HG03135 (cell line): ENCODE results near the gene CHD2.
A peak's percentile ranks its signal among the peaks of the same experiment; 100 is the strongest.

Experiments used
- ATAC-seq: cut with Tn5 transposase; IDR thresholded peaks from one replicate; pipeline ENCODE4 v1.9.1; 2021; ENCODE audit warnings: mild to moderate bottlenecking, moderate library complexity; ENCODE audit not compliant: unreplicated experiment

Gene CHD2

DNA sequence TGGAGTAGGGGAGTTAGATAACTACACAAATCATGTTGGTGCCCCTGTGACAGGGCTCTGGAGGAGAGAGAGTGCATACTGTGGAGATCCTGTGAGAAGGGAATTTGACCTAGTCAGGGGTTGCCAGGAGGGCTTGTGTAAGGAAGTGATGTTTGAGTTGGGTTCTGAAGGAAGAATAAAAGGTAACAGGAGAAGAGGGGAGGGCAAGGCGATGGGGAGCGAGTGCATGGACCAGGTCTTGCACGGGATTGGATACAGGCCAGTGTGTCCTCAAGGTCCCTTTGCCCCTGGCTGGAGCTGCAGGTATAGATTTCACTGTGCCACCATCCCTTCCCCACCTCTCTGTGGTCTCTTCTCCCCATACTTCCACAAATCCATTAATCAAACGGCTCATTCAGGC, 105.0 kb downstream of the CHD2 start:
- ATAC-seq = no peak

DNA sequence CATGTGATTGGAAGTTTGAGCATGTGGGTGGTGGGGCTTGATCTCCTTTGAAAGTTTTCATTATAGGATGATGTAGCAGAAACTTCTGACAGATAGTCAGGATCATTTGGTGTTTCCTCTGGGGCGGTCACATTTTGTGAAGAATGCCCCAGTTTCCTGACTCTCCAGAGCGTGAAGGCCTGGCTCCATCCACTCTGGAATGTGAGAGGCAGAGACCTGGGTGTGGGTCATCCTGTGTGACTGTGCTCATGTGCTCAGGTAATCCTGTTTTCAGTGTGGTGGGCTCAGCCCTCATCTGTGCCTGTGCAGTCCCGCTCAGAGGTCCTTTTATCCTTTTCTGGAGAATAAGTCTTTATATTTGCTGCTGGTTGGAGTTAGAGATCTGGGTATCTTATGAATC, 107.9 kb downstream of the CHD2 start:
- ATAC-seq = no peak

DNA sequence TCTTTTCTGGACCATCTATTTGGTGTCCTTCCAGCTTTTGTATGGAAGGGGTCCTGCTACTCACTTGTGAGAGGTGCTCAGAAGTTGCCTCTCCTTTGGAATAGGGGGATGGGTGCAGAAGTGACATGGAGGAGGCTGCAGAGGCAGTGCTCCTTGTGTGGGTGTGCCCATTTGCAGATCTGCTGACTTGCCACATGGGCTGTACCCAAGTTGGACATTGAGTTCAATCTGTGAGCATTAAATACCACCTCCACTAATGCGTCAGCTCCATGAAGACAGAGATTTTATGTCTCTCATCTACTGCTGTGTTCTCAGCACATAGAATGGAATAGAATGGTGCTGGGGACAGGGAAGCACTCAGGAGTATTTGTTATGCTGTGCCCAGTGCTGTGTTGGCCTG, 112.7 kb downstream of the CHD2 start:
- ATAC-seq = no peak

DNA sequence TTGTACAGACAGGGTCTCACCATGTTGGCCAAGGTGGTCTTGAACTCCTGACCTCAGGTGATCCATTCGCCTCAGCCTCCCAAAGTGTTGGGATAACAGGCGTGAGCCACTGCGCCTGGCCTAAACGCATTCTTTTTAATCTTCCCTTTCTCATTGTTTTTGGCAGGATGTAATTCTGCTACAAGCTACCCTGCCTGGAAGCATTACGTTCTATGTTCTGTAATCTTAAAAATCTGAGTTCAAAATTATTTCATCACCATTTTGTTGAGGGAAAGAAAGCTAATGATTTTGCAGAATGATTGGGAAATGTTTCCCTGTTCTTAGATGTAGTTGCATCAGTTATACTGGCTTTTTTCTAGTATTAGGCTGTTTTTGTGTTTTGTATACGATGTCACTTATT, 117.4 kb downstream of the CHD2 start:
- ATAC-seq = no peak

DNA sequence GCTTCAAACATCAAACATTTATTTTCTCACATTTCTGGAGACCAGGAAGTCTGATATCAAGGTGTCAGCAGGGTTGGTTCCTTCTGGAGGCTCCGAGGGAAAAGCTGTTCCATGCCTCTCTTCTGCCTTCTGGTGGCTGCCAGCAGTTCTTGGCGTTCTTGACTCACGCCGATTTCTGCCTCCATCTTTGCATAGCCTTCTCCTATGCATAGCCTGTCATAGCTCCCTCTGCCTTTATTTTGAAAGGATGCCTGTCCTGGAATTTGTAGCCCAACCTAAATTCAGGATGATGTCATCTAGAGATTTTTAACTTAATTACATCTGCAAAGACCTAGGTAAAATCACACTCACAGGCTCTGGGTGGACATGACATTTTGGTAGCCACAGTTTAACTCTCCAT, 118.5 kb downstream of the CHD2 start:
- no peak for ATAC-seq

DNA sequence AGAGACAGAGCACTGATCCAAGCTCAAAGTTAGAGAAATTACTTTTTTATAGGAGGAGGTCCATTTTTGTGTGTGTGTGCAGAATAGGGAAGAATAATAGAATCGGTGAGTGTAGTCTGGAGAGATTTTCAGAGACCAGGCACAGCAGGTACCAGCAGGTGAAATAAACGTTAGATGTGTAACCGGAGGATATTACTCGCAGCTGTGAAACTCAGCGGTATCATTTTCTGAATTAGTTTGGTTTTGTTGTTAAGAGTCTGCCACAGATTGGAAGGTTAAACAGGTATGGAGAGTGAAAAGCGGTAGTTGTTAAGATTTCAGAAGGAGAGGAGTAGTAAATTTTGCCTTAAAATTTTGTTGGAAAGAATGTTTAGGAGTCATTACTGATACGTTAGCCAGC, 119.0 kb downstream of the CHD2 start:
- no peak for ATAC-seq

DNA sequence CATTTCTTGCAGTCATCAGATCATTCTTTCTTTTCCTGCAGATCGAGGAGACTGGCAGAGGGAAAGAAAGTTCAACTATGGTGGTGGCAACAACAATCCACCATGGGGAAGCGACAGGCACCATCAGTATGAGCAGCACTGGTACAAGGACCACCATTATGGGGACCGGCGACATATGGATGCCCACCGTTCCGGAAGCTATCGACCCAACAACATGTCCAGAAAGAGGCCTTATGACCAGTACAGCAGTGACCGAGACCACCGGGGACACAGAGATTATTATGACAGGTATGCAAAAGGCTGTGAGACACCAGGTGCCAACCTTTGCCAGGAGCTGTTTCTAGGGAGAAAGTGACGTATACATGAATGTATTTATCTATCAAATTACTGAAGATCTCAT, 119.8 kb downstream of the CHD2 start:
- no peak for ATAC-seq

DNA sequence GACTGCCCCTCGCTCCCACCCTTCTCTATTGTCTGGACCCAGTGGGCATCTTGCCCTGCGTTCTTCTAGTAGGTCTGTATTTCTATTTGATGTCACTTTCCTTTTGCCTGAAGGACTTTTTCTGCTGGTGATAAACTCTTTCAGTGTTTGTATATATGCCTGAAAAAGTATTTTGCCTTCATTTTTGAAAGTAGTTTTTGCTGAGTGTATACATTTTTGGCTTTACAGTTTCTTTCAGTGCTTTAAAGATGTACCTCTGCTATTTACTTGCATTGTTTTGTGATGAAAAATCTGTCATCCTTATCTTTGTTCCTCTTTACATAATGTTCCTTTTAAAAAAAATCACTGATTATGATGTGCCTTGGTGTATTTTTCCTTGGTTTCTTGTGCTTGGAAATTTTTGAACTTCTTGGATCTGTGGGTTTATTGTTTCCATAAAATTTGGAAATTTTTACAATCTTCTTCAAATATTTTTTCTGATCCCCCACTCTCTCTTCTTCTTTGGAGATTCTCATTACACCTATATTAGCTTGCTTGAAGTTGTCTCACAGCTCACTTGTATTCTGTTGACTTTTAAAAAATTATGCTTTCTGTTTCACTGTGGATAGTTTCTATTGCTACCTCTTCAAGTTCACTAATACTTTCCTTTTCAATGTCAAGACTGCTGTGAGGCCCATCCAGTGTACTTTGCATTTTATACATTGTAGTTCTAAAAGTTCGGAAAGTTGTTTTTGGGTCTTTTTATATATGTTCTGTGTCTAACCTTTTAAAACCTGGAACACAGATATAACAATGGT, 121.0 kb downstream of the CHD2 start:
- peak; percentile 64 for ATAC-seq

DNA sequence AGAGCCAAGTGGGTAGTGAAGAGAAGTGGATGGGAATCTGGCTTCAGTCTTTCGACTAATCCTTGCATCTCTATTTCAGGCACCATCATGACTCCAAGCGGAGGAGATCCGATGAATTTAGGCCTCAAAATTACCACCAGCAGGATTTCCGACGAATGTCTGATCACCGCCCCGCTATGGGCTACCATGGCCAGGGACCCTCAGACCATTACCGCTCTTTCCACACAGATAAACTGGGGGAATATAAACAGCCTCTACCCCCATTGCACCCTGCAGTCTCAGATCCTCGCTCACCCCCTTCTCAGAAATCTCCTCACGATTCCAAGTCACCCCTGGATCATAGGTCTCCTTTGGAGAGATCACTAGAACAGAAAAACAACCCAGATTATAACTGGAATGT, 124.2 kb downstream of the CHD2 start:
- no peak for ATAC-seq

DNA sequence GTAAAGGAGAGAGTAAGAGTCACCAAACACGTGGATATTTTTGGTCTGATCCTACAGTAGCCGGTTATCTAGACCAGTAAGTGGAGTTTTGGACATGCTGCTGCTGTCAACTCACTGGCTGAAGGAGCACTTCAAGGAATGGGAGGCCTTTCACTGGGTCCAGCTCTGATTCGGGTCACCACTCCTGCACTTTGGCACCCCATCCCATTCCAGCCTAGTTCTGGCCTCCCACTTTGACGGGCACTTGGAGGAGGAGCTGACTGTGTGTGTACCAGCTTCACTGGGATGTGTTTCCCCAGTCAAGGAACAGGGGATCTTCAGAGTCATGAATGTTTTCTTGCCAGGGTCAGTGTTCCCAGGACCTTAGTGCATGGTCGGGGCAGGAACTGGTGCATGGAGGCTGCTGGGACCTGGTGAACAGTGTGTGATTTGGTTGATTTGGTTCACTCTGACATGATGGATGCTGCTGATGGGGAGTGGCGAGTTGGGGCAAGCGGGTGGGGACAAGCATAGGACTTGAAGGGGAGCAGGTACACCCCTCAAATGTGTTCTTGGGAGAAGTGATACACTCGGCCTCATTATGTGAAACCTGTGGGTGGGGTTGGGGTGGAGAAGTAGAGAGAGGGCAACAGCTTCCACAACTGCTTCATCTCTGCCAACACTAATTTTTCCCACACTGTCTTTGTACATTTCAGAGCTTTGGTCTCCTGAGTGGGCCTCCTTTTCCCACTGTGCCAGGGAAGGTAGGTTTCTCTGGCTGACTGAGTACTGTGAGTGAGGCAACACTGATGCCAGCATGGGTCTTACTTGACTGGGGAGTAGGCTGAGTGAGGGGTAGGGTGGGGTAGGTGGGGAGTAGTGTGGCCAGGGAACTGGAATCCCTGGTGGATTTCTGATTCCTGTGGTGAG, 124.8 kb downstream of the CHD2 start:
- ATAC-seq = no peak

DNA sequence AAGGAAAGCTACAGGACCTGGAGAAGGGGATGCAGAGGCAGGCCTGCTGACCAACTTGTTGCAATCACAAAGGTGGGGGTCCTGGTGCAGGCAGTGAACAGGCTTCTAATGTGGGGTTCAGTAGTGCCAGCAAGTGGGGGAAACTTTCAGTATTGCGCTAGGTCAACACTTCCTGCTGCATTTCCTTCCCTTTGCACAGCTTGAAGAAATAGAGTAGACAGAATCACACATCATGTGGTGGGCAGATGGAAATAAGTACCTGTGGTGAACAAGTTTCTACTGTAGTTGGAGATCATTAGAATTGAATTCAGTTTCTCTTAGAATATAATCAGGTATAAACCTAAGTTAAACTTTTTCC, 125.5 kb downstream of the CHD2 start:
- no peak for ATAC-seq

DNA sequence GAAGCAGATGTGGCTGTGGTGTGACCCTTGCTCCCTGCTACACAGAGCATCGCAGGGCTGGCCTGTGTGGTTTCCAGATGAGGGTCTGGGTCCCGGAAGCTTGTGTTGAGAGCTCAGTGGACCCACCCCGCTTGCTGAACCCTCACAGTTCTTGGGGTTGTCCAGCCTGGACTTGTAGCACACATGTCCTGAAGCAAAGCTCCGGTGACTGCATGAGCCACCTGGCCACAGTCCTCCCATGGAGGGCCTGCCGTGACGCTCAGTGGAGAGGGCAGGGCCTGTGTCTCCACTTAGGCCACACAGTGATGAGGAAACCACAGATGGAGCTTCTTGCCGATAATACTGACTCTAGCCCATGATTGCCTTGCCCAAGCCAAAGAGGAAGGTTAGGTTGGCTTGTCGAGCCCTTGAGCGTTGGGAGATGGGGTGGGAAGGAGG, 126.3 kb downstream of the CHD2 start:
- no peak for ATAC-seq

DNA sequence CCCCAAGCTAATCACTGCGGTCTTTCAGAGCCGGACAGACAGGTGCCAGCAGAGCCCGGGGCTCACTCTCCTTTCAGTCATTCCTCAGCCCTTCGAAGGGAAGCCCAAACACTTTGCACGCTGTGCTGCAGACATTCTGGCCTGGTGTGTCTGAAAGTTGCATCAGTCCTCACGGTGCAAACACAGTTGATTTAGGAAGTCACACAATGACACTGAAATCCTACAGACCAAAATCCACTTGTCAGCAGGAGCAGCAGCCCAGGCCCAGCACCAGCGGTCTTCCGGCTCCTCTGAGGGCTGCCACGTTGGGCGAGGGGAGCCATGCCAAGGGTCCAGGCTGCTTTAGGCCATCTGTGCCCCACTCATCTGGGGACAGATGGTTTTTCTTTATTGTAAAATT, 127.3 kb downstream of the CHD2 start:
- no peak for ATAC-seq

DNA sequence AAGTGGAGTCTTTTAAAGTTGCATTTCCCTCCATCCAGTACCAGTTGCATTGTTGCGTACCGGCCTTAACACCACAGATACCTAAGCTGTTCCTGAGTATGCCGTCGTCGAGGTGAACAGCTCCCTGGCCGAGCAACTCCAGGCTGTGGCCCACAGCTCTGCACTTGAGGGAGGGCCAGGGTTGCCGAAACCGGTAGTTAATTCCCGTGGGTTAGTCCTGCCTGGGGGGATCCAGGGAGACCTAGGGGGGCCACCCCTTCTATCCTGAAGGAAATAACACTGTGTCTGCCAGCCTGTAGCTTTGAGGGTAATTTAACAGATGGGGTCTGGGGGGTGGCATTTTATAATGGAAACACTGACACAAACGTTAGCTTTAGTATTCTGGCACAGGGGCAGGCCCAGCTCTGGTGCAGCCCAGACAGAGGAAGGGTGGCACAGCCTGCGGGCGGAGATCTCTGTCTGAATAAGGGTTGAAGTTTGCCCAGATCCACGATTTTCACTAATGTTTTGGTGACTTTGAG, 128.0 kb downstream of the CHD2 start:
- no peak for ATAC-seq

DNA sequence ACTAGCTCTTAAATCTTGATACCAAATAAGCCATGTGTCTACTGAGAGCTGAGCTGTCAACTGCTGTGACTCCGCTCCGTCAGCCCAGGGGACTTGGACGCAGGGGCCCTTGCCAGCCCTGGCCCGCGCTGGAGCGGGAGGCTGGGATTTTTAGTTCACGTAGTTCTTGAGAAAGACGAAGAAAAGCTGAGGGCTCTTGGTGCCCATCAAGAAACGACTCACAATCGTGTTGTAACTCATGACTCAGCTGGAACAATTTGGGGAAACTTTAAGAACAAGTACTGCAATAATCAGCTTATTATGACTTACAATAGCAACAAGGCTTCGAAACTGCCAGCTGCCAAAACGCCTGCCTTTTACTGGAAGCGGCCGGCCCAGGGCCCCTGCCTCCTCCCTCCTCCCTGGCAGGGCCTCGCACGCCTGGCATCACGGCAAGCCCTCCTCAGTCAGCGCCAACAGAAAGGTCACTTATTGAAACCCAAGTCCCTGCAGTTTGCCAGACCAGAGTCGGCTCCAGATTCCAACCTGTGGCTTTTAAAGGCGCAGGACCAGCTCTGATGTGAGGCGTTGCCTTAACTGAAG, 128.6 kb downstream of the CHD2 start:
- ATAC-seq = no peak

DNA sequence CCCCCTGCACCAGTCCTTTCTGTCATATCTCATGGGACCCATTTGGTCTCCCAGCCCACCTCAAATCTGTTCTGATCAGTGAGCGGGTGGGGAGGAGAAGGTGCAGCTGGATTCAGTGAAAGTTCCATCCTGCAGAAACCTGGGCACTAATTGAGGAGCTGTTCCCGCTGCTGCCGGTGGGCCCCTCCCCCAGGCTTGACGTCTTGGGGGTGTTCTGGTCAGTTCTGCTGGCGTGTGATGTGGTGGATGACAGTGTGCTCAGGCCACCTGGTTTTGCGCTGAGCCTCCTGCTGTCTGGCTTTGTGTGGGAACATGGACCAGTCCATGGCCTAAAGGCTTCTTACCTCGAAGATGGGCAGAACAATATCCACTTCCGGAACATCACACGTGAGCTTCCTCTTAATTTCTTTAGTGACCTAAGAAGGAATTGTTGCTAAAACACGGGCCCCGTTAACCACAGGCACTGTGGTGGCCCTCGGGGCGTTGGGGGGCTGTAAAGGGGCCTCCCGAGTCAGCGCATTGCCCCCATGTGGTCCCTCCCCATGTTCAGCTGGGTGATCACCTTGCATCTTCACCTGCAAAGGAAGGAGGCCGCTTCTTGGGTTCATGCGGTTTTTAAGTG, 129.2 kb downstream of the CHD2 start:
- no peak for ATAC-seq

DNA sequence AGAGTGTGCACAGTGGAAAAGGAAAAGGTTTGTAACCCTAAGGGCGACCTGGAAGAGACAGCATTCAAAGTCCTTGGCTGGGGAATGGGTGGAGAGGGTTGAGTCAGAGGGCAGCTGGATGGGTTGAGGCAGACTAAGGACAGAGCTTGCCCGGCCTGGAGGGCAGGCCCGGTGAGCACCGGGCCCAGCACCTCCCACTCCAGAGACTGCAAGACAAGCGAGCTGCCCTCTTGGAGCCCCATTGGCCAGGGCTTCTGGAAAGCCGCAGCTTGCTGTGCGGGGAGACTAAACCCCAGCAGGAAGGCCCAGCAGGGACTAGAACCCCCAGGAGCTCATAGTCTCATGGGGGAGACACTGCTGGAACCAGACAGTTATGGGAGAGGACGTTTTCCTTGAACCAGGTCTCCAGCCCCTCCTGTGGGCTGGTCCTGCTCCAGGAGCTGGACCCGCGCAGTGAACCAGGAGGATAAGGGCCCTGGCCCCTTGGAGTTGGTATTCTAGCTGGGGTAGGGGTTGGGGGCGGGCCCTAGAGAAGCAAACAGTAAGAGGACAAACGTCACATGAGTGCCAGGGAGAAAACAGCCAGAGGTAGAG, 129.8 kb downstream of the CHD2 start:
- ATAC-seq = peak; percentile 2

DNA sequence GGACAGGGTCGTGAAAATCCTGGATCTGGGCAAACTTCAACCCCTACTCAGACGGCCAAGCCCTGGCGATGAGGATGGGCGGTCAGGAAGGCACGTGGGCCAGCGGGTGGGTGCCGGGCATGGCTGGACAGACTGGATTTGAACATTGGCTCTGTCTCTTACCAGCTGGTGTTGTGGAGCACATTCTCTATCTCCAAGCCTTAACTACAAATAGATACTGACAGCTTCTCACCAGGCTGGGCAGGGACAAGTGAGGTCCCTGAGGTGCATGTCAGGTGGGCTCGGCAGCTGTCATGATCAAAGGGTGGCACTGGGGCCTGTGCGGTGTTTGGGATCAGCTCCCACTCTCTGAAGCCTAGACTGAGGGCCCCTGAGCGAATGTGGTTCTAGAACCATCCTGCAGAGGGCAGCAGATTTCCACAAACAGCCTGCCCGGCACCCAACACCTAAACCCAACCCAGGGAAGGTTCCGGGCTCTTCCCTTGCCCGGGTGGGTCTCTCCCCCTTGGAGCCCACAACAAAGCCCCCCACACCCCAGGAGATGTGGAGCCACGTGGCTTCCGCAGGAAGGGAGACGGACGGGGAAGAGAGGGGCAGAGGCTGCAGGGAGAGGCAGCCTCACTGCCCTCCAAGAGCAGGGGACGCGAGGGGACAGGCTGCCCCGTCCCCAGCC, 130.4 kb downstream of the CHD2 start:
- peak; percentile 77 for ATAC-seq

DNA sequence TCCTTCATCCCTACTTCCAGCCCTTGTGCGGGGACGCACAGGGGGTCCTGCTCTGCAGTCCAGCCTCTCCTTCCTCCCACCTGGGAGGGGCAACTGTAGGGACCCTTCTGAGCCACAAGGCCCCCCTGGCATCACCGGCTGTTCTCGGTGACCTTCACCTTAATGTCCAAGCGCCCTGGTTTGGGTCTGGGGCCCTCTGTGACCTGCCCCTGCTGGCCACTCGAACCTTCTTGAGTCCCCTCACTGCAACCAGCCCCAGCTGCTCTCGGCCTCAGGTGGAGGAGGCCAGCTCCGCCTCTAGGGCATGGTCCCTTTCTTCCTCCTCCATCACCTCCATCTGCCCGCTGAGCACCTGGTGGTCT, 131.0 kb downstream of the CHD2 start:
- ATAC-seq = no peak
